ENCODE measurements around the gene IAPP. TPM values are rescaled to one million over a fixed set of nuclear protein-coding genes. Genes with fewer than 3 reads are reported as not detected.

IAPP gene
- total RNA-seq, 1 donor from 2014 or later: not detected

DNA sequence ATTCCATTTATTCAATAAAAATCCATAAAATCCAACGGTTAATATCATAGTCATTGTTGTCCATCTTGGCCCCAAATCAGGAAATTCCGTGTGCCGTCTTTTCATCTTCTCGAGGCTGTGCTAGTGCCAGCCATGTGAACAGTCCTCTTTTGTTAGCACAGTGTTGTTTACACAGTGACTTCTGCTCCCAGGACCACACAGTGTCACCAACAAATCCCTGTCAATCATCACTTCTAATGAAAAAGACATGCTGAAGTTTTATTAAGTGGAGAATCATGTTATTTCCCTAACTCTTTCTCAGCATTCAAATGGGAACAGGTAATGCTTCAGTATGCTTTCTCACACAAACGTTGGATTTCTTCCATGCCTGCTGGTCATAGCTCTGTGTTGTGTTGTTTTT is 36.0 kb upstream of the IAPP start:
- no peak overlapping the region for H3K4me3 ChIP-seq (ENCODE audit: low read depth, low read length)
- FAIRE-seq (no peak), DNase-seq (ENCODE audit: low read depth) (no peak)
- TF ChIP-seq, protein P1, sequence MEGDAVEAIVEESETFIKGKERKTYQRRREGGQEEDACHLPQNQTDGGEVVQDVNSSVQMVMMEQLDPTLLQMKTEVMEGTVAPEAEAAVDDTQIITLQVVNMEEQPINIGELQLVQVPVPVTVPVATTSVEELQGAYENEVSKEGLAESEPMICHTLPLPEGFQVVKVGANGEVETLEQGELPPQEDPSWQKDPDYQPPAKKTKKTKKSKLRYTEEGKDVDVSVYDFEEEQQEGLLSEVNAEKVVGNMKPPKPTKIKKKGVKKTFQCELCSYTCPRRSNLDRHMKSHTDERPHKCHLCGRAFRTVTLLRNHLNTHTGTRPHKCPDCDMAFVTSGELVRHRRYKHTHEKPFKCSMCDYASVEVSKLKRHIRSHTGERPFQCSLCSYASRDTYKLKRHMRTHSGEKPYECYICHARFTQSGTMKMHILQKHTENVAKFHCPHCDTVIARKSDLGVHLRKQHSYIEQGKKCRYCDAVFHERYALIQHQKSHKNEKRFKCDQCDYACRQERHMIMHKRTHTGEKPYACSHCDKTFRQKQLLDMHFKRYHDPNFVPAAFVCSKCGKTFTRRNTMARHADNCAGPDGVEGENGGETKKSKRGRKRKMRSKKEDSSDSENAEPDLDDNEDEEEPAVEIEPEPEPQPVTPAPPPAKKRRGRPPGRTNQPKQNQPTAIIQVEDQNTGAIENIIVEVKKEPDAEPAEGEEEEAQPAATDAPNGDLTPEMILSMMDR (IDR thresholded peaks at IDR 0.05; ENCODE audit: insufficient read depth, low read length, severe bottlenecking): no peak
- no peaks in the 10 kb centered on the region for H3K36me3 ChIP-seq (ENCODE audit: control insufficient read depth, insufficient read depth, low read length)
- H3K27me3 ChIP-seq (ENCODE audit: control insufficient read depth, insufficient read depth, low read length): no peaks in the 10 kb centered on the region

DNA sequence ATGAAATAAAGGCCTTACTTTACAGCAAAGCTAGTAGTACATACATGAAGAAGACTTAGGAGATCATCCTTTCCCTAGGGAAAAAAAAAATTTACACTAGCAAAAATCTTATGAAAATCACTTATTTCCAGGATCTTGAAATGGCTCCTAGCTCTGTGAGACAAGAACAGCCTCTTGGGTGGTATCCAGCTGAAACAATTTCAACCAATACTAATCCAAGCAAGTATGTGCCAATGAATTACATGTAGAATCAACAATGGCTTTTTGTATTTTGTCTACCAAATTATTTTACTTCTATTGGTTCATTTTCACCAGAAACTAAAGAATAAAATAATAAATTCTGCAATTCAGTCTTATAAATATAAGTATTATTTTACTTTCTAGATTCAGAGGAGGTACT is 35.2 kb upstream of the IAPP start:
- Histone ChIP-seq H3K36me3 (ENCODE audit: control insufficient read depth, insufficient read depth, low read length) (no peaks in the 10 kb centered on the region), H3K27me3 (ENCODE audit: control insufficient read depth, insufficient read depth, low read length) (no peaks in the 10 kb centered on the region), H3K4me3 (ENCODE audit: low read depth, low read length) (no peak overlapping the region)
- TF ChIP-seq, protein P1 (IDR thresholded peaks at IDR 0.05; ENCODE audit: insufficient read depth, low read length, severe bottlenecking): no peak
- DNase-seq (ENCODE audit: low read depth) (no peak), FAIRE-seq (no peak)

DNA sequence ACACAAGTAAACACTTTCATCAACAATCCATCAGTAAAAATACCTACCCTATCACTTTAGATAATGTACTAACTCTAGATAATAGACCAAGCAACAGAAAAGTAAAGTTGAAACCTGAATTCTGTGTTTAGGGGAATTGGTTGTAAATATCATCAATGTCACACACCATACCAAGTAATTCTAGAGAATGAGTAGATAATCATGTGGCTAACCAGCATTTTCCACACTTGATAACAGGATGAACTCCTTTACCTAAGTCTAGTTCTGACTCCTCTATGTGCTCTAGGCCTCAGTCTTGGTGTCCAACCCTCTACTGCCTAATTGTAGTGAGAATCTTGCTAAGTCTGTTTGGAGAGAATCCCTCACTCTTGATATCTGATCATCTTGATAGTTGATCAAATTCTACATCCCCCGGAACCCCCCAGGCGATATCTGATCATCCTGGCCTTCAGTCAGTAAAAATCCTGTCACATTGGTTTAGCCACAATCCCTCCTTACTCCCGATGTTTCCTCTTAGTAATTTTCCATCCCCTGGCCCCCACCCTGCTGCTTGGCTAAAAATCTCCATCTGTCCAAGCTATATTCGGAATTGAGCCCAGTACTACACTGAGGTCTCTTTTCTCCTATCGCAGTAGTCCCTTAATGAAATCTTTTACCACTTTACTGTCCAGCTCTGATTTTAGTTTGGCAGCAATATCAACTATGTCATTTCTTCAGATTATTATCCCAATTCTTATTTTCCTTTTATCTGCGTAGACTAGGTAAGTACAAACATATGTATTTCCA is 34.5 kb upstream of the IAPP start:
- H3K4me3 ChIP-seq (ENCODE audit: low read depth, low read length): no peak overlapping the region
- FAIRE-seq (no peak), DNase-seq (ENCODE audit: low read depth) (no peak)
- no peaks in the 10 kb centered on the region for H3K36me3 ChIP-seq (ENCODE audit: control insufficient read depth, insufficient read depth, low read length)
- H3K27me3 ChIP-seq (ENCODE audit: control insufficient read depth, insufficient read depth, low read length): no peaks in the 10 kb centered on the region
- TF ChIP-seq, protein P1 (IDR thresholded peaks at IDR 0.05; ENCODE audit: insufficient read depth, low read length, severe bottlenecking): no peak

DNA sequence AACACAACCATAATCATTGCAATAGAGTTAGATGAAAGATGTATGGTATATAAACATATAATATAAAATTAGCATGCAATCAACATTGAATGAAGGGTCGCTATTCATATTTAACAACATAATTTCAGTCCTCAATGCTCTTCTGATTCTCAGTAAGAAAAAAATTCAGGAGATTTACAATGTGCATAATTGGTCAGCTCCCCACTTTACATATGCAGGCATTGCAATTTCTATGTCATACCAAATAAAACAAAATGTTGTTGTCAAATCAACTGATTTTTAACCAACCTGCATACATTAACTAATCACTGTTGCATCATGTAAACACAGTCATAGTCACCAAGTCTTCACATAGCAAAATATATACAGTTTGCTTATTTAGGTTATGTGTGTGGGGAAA is 32.8 kb upstream of the IAPP start:
- TF ChIP-seq, protein P1 (IDR thresholded peaks at IDR 0.05; ENCODE audit: insufficient read depth, low read length, severe bottlenecking): no peak
- no peak overlapping the region for H3K4me3 ChIP-seq (ENCODE audit: low read depth, low read length)
- FAIRE-seq: no peak
- no peaks in the 10 kb centered on the region for H3K36me3 ChIP-seq (ENCODE audit: control insufficient read depth, insufficient read depth, low read length)
- DNase-seq (ENCODE audit: low read depth): no peak
- no peaks in the 10 kb centered on the region for H3K27me3 ChIP-seq (ENCODE audit: control insufficient read depth, insufficient read depth, low read length)

DNA sequence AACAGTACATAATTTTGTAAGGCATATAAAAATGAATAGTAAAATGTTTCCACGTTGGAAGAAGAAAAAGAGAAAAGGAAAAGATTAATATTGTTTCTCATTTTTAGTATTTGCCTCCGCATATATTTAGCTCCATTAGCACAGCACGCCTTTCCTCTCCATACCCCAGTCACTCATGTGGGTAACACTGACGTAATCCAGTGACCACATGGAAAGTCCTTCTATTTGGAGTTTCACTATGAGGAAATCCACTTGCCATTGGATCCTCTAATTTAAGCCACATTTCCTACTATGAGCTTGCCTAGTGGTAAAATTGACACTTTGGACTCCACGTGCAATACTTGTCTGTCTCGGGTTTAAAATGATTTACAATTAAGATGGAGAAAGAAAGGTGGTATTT is 32.3 kb upstream of the IAPP start:
- no peaks in the 10 kb centered on the region for H3K36me3 ChIP-seq (ENCODE audit: control insufficient read depth, insufficient read depth, low read length)
- no peak for FAIRE-seq
- DNase-seq (ENCODE audit: low read depth): no peak
- no peaks in the 10 kb centered on the region for H3K27me3 ChIP-seq (ENCODE audit: control insufficient read depth, insufficient read depth, low read length)
- TF ChIP-seq, protein P1 (IDR thresholded peaks at IDR 0.05; ENCODE audit: insufficient read depth, low read length, severe bottlenecking): no peak
- H3K4me3 ChIP-seq (ENCODE audit: low read depth, low read length): no peak overlapping the region

DNA sequence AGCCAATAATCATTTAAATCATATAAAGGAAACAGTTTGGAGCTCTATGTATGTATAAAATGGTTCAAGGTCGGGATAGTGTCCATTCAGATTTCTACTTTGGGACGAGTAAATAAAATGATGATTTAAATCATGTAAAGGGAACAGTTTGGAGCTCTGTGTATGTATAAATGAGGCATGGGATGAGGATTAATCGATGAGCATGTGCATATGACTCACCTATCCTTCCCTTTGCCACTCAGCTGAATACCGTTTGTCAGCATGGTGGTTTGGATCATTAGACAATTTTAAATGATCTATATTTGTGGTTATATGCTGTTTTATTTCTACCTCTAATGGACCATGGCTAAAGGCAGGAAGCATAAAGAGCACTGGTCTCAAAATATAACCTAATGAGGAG is 30.9 kb upstream of the IAPP start:
- H3K27me3 ChIP-seq (ENCODE audit: control insufficient read depth, insufficient read depth, low read length): no peaks in the 10 kb centered on the region
- TF ChIP-seq, protein P1 (IDR thresholded peaks at IDR 0.05; ENCODE audit: insufficient read depth, low read length, severe bottlenecking): no peak
- H3K4me3 ChIP-seq (ENCODE audit: low read depth, low read length): no peak overlapping the region
- FAIRE-seq (no peak), DNase-seq (ENCODE audit: low read depth) (no peak)
- H3K36me3 ChIP-seq (ENCODE audit: control insufficient read depth, insufficient read depth, low read length): no peaks in the 10 kb centered on the region

Data from bronchial epithelial cell (primary cell).